Measurements from ENCODE around the gene HPS6. TPM values are rescaled to one million over a fixed set of nuclear protein-coding genes. Genes with fewer than 3 reads are reported as not detected.
A peak's percentile ranks its signal among the peaks of the same experiment; 100 is the strongest.

The HPS6 gene
- polyA plus RNA-seq, 2 of the 4 experiments (the other 2 are of a cell fraction) = 5.6 to 15.3 TPM

GRCh38 chr10:102113956-102114857, 49.1 kb downstream of the HPS6 start:
- DNase-seq (ENCODE audit: low read depth in 1 of 2, low spot score in 1 of 2) = no peak
- 3% methylated on average over 22 of the region's 45 CpGs for WGBS (ENCODE audit: missing lambda C conversion rate)
- ATAC-seq = peak; percentile 26 to 50; a peak in 5 of 6 replicates
- Histone ChIP-seq H3K9me3 (no peaks in the 10 kb centered on the region), H3K27ac (peak overlapping the region; percentile 95 to 96), H3K4me3 (peak overlapping the region; percentile 90), H3K4me1 (peaks cover 60% of the 10 kb centered on the region), H3K4me2 (peak overlapping the region; percentile 99)
- CTCF ChIA-PET = interaction anchor here (0.6 to 9.9 kb wide), 8 partner anchors 13 to 144 kb away, joined by 3 to 64 read pairs (median 3); no protein-coding TSS in a partner anchor
- POLR2A ChIA-PET = interaction anchor here (0.6 to 2.0 kb wide), 14 partner anchors 9 to 1282 kb away, joined by 3 to 12 read pairs (median 5); partner anchors contain the start of genes ATP5MK, NOLC1 and OGA
- no peak for FAIRE-seq
- TF ChIP-seq POLR2AphosphoS2 (conservative IDR thresholded peaks at IDR 0.05; ENCODE audit: low read length) = no peak
- 0 out of 5 replicates have a peak, but pooled peaks of 1 of the 2 experiments have one; percentile 66 for TF ChIP-seq JUN (IDR thresholded peaks at IDR 0.05)

- POLR2A ChIA-PET = interaction anchor here (0.6 to 2.0 kb wide), 14 partner anchors 10 to 1185 kb away, joined by 3 to 12 read pairs (median 5); partner anchors contain the start of genes NOLC1, OGA and PPRC1
- CTCF ChIA-PET = interaction anchor here (0.7 to 8.7 kb wide), 3 partner anchors 14 to 42 kb away, joined by 3 to 55 read pairs (median 3); no protein-coding TSS in a partner anchor
- DNase-seq (ENCODE audit: low read depth in 1 of 2, low spot score in 1 of 2) (peak; percentile 73 to 76), FAIRE-seq (no peak), ATAC-seq (peak; percentile 67 to 87)
- Histone ChIP-seq H3K4me3 (peak overlapping the region; percentile 90), H3K4me1 (peaks cover 63% of the 10 kb centered on the region), H3K9me3 (no peaks in the 10 kb centered on the region), H3K4me2 (peak overlapping the region; percentile 99), H3K27ac (peak overlapping the region; percentile 95 to 96)
- peak; percentile 30 to 31; a peak in 3 of 5 replicates for TF ChIP-seq JUN (IDR thresholded peaks at IDR 0.05)
- no peak for TF ChIP-seq CBX2 (IDR thresholded peaks at IDR 0.05; ENCODE audit: borderline replicate concordance, low read depth)
- peak; percentile 95 for TF ChIP-seq POLR2A (IDR thresholded peaks at IDR 0.05; ENCODE audit: low read length)
- TF ChIP-seq PBX3 (IDR thresholded peaks at IDR 0.05) = peak; percentile 59; the same call in 1 of the 2 replicates
- peak; percentile 83; the same call in 2 of the 3 replicates for TF ChIP-seq BCL3 (IDR thresholded peaks at IDR 0.05)
- no peak for TF ChIP-seq RARB (CRISPR knock-in tag; IDR thresholded peaks at IDR 0.05)
- WGBS (ENCODE audit: missing lambda C conversion rate) = 6% methylated on average over 15 of the region's 23 CpGs
Observed at GRCh38 chr10:102114861-102115618, 49.9 kb downstream of the HPS6 start.

DNA sequence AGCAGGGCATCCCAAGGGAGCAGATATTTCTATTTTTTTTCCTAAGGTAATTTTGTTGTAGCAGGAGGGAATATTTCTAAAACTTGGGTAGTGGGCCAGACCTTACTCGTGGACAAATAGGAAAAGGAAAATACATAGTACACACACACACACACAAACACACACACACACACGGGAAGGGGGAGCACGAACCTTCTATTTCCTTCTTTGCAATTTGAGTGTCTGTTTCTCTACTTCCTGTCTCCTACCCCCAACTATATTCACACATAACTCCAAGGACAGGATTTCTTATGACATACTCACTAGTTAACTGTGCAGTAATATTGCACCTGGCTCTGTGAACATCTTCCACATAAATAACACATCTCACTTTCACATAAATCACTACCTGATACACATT, 50.6 kb downstream of the HPS6 start:
- no peak overlapping the region; the same call in 2 of the 3 replicates for H3K4me3 ChIP-seq
- ChIA-PET POLR2A (interaction anchor here (2.0 kb wide), 1 partner anchor 298 kb away, joined by 8 read pairs; the partner anchor contains the start of gene OGA), CTCF (interaction anchor here (8.7 kb wide), 1 partner anchor 14 kb away, joined by 55 read pairs; no protein-coding TSS in a partner anchor)
- DNase-seq (ENCODE audit: low read depth in 1 of 2, low spot score in 1 of 2) (no peak), ATAC-seq (no peak), FAIRE-seq (no peak)
- 9% methylated on average over 3 of the region's 3 CpGs for WGBS (ENCODE audit: missing lambda C conversion rate)
- peaks cover 64% of the 10 kb centered on the region for H3K4me1 ChIP-seq
- H3K27ac ChIP-seq = peak overlapping the region; percentile 95 to 96
- H3K4me2 ChIP-seq = peak overlapping the region; percentile 99
- no peak for TF ChIP-seq MYC (IDR thresholded peaks at IDR 0.05; ENCODE audit: borderline replicate concordance, low read length)
- no peak for TF ChIP-seq FOSL2 (IDR thresholded peaks at IDR 0.05)
- TF ChIP-seq FOSL2 (CRISPR knock-in tag; IDR thresholded peaks at IDR 0.05) = no peak
- TF ChIP-seq, protein P1, sequence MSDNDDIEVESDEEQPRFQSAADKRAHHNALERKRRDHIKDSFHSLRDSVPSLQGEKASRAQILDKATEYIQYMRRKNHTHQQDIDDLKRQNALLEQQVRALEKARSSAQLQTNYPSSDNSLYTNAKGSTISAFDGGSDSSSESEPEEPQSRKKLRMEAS (IDR thresholded peaks at IDR 0.05) = no peak
- TF ChIP-seq HES2 (IDR thresholded peaks at IDR 0.05) = no peak
- no peak for TF ChIP-seq MAZ (IDR thresholded peaks at IDR 0.05; ENCODE audit: borderline replicate concordance, low read depth, low read length)
- TF ChIP-seq CBX2 (IDR thresholded peaks at IDR 0.05; ENCODE audit: borderline replicate concordance, low read depth) = no peak
- no peak for TF ChIP-seq CBX8 (IDR thresholded peaks at IDR 0.05)
- TF ChIP-seq, protein P2, sequence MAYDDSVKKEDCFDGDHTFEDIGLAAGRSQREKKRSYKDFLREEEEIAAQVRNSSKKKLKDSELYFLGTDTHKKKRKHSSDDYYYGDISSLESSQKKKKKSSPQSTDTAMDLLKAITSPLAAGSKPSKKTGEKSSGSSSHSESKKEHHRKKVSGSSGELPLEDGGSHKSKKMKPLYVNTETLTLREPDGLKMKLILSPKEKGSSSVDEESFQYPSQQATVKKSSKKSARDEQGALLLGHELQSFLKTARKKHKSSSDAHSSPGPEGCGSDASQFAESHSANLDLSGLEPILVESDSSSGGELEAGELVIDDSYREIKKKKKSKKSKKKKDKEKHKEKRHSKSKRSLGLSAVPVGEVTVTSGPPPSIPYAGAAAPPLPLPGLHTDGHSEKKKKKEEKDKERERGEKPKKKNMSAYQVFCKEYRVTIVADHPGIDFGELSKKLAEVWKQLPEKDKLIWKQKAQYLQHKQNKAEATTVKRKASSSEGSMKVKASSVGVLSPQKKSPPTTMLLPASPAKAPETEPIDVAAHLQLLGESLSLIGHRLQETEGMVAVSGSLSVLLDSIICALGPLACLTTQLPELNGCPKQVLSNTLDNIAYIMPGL (CRISPR knock-in tag; IDR thresholded peaks at IDR 0.05; ENCODE audit: borderline replicate concordance) = no peak
- TF ChIP-seq MAFK (IDR thresholded peaks at IDR 0.05; ENCODE audit: partially characterized antibody) = no peak
- no peak for TF ChIP-seq EP300 (IDR thresholded peaks at IDR 0.05)
- TF ChIP-seq HEYL (CRISPR knock-in tag; IDR thresholded peaks at IDR 0.05) = no peak
- no peak for TF ChIP-seq E2F6 (IDR thresholded peaks at IDR 0.05; ENCODE audit: borderline replicate concordance, low read depth)
- no peak for TF ChIP-seq SMC3 (IDR thresholded peaks at IDR 0.05)
- no peak for TF ChIP-seq CEBPB (IDR thresholded peaks at IDR 0.05)
- TF ChIP-seq RCOR1 (IDR thresholded peaks at IDR 0.05; ENCODE audit: low read depth, low read length) = no peak
- H3K9me3 ChIP-seq = no peaks in the 10 kb centered on the region
